HG03066 (cell line): Measurements from ENCODE around the gene U2AF1L4.

Experiments used
- ATAC-seq: cut with Tn5 transposase; IDR thresholded peaks from one replicate; pipeline ENCODE4 v1.9.1; 2021; ENCODE audit warnings: low read depth; ENCODE audit not compliant: unreplicated experiment

Gene U2AF1L4

DNA sequence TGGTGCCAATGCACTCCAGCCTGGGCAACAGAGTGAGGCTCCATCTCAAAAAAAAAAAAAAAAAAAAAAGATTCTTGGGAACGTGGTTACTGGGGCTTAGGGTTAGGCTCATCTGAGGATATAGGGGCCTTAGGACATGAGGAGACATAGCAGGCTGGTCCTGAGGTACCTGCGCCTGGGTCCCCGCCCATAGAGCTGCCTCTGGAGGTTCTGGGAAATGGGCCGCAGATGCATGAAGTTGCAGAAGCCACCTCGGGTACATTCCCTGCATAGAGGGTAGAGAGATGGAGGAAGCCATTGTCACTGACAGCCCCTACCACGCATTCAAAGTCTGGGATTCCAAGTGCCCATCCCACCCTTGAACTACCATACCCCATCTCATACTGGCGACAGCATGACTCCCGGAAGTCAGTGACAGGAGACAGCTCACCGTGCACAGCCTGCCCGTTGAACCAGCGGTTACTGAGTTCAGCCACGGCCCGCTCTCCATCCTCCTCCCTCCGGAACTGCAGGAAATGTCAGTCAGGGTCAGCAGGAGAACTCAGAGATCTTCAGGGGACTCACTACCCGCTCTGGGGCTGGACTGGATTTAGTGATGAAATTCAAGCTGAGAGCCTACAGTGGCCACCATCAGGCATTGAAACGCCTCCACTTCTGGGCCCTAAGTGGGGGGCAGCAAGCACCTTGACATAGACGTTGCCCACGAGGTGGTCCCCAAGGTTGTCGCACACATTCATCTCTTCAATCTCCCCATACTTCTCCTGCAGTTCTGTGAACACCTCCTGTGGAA, 1.4 kb downstream of the U2AF1L4 start:
- ATAC-seq, result no peak

- no peak for ATAC-seq
Measured at GRCh38 chr19:35742121-35742724, 3.0 kb downstream of the U2AF1L4 start, which contains the start of gene IGFLR1. IGFLR1 (minus strand) TSS chr19:35742452; CDS start chr19:35741180, 1,272 bp downstream.

DNA sequence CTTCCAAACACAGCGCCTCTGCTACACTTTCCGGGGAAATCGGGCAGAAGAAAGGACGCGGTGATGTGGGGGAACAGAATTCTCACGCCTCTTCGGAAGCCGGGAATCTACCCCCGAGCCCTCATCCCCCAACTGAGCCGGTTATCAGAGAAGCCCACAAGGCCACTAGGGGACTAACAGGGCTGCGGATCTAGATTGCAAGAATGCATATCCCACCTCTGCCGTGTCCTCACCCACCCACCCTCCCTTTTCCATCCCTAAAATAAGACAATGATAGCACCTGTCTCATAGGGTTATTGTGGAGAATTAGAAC, 4.1 kb downstream of the U2AF1L4 start:
- no peak for ATAC-seq

GRCh38 chr19:35740423-35741202, 4.6 kb downstream of the U2AF1L4 start:
- ATAC-seq, result peak; percentile 56

DNA sequence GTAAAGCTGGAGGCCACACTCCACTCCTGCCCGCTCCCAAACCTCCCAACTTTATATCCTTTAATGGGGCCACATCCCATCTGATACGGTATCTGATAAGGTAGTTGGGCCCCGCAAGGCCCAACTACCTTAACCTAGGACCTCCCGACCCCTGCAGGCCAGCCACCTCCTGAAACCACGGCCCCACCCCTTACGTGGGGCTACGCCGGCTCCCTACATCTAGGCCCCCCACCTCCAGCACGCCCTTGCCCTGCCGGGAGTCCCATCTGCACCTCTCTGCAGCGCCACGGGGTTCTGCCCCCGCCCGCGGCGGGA, 5.2 kb downstream of the U2AF1L4 start:
- ATAC-seq, result no peak

DNA sequence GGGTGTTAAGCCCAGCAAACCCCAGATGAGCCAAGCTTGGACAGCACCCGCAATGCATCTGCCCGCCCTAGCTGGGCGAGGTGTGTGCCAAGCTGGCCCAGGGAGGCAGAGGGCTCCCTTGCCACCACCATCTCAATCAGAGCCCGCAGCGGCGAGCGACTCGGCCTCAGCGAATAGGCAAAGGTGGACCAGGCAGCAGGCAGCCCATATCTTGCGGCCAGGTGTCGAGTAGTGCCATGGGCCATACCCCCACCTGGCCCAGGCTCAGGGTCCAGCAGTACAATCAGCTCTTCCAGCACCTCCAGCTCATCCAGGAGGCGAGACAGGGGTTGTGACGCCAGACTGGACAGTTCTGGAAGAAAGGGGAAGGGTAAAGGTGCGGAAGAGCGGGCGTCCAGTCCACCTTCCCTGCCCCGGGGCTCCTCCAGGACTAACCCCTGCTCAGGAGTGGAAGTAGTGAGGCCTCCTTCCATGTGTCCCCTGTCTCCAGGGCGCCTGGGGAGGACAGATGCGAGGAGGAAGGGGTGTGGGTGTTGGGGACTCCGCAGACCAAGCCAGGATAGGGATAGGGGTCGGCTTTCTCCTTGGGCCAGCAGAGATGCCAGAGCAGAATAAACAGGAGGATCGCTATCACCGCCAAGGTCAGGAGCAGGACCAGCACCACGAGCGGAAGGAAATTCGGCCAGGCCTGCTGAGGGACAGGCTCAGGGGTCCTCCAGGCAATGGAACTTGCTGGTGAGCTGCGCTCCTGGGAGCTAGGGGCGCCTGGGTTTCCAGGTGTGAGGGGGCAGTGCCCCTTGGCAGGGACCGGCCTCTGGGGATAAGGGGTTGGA, 5.7 kb downstream of the U2AF1L4 start:
- no peak for ATAC-seq

DNA sequence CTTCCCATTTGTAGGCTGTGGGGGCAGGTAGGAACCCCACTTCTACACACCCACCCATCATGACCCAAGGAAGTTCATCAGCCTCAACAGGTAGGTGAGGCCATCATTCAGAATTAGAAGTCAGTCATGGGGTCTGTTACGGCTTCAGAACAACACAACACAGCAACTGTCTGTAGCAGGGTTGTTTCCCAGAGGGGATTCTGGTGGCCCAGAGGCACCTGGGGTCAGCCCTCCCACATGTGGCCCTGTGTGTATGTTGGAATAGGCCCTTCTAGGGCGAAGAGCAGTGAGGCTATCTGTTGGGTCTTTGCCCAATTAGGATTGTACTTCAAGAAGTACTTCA, 6.4 kb downstream of the U2AF1L4 start:
- no peak for ATAC-seq

GRCh38 chr19:35738021-35738886, 7.0 kb downstream of the U2AF1L4 start:
- ATAC-seq, result no peak

GRCh38 chr19:35736913-35737886, 8.0 kb downstream of the U2AF1L4 start:
- no peak for ATAC-seq

DNA sequence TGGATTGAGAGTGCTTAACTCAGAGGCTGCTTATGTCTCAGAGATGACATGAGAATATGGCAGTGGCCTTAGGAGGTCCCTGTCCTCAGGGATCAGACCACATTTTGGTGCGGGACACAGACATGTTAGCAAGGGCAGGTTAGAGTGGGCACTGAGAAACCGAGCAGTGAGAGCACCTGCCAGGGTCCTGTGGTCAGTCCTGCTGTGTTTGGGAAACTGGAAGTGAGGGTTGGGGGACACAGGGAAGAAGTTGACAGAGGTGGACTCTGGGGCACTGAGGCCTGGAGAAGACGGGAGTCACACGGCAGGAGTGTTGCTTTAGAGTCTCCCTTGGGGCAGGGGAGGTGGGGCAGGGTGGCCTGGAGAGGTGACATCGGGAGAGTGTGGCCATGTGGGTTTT, 10.3 kb downstream of the U2AF1L4 start:
- no peak for ATAC-seq

- ATAC-seq, result no peak
Measured at GRCh38 chr19:35734273-35734672, 10.9 kb downstream of the U2AF1L4 start.

- ATAC-seq, result no peak
Measured at GRCh38 chr19:35733180-35734125, 11.8 kb downstream of the U2AF1L4 start.

DNA sequence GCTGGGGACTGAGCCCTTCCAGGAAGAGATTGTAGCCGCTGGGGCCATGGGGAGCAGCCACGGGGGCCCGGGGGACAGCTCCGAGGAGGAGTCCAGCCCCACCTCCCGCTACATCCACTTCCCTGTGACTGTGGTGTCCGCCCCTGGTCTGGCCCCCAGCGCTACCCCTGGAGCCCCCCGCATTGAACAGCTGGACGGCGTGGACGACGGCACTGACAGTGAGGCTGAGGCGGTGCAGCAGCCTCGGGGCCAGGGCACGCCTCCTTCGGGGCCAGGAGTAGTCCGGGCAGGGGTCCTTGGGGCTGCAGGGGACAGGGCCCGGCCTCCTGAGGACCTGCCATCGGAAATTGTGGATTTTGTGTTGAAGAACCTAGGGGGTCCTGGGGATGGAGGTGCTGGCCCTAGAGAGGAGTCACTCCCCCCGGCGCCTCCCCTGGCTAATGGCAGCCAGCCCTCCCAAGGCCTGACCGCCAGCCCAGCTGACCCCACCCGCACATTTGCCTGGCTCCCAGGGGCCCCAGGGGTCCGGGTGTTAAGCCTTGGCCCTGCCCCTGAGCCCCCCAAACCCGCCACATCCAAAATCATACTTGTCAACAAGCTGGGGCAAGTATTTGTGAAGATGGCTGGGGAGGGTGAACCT, 12.6 kb downstream of the U2AF1L4 start:
- ATAC-seq, result no peak

DNA sequence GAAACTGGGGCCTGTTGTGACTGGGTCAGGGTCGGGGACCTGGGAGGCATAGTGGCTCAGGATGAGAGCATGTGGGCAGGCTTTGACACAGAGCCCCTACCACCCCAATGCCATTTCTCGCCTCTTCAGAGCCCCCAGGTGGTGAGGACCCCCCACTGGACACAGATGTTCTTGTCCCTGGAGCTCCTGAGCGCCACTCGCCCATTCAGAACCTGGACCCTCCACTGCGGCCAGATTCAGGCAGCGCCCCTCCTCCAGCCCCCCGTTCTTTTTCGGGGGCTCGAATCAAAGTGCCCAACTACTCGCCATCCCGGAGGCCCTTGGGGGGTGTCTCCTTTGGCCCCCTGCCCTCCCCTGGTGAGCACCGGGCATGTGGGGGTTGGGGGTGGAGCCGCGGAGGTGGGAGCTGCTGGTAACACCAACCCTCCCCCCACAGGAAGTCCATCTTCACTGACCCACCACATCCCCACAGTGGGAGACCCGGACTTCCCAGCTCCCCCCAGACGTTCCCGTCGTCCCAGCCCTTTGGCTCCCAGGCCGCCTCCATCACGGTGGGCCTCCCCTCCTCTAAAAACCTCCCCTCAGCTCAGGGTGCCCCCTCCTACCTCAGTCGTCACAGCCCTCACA, 13.3 kb downstream of the U2AF1L4 start:
- no peak for ATAC-seq

DNA sequence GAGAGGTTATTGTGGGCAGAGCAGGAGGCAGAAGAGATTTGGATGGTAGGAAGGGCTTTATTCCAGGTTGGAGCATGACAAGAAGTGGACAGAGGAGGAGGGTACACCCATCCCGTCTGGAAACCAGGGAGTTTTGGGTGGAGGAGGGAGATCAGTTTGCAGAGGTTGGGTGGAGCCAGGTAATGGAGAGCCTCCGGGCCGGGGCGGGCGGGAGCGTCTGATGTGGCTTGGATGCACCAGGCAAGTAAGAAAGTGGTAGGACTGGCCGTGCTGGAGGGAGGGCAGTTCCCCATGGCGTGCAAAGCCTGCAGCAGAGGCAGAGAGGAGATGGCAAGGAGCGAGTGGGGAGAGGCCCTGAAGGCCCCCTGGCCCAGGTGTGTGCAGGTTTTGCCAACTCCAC, 13.9 kb downstream of the U2AF1L4 start:
- ATAC-seq, result no peak

GRCh38 chr19:35730326-35730725, 14.9 kb downstream of the U2AF1L4 start:
- no peak for ATAC-seq

GRCh38 chr19:35729763-35730162, 15.5 kb downstream of the U2AF1L4 start:
- no peak for ATAC-seq
